Esophagus squamous epithelium (tissue), 5 donors: ENCODE data around the gene CHAF1A. TPM values are rescaled to one million over a fixed set of nuclear protein-coding genes. Genes with fewer than 3 reads are reported as not detected.

ENCODE experiments used
- DNase-seq: peaks from one replicate; lab custom pipeline; 2025; lab: John Stamatoyannopoulos, UW
- H3K27ac ChIP-seq, 4 donors: fragments of 200-600 bp; sonication (generic); one replicate each; pipeline ENCODE4 v1.5.1; 2016 to 2019; ENCODE audit warnings: mild to moderate bottlenecking in 1 of 4
- H3K27me3 ChIP-seq, 4 donors: fragments of 200-600 bp; sonication (generic); 1 replicate in 3 of 4; 2 replicates in 1 of 4; pipeline versions ENCODE4 v1.5.1 to v1.6.0; 2017 to 2021; ENCODE audit warnings: antibody characterized with exemption in 1 of 4
- H3K36me3 ChIP-seq, 3 donors: fragments of 200-600 bp; sonication (generic); one replicate each; pipeline ENCODE4 v1.5.1; 2016 to 2019
- H3K4me1 ChIP-seq, 3 donors: fragments of 200-600 bp; sonication (generic); one replicate each; pipeline ENCODE4 v1.5.1; 2017 to 2019
- H3K4me3 ChIP-seq, 4 donors: fragments of 200-600 bp; sonication (generic); 1 replicate in 3 of 4; 2 replicates in 1 of 4; pipeline ENCODE4 v1.5.1; 2016 to 2019; ENCODE audit warnings: mild to moderate bottlenecking in 2 of 4, moderate library complexity in 1 of 4
- H3K9me3 ChIP-seq, 3 donors: fragments of 200-600 bp; sonication (generic); one replicate each; pipeline ENCODE4 v1.5.1; 2016 to 2019
- POLR2A ChIP-seq, 4 donors: fragments of 450-650 bp; IDR thresholded peaks; one replicate each; pipeline ENCODE4 v1.6.1; 2017; ENCODE audit warnings: antibody characterized with exemption in 4 of 4, mild to moderate bottlenecking in 4 of 4, moderate library complexity in 3 of 4
- WGBS, 2 donors: methylation state at CpG; one replicate each; pipeline ENCODE4 v1.1.5; 2018; 5-methylcytosine and 5-hydroxymethylcytosine counted together
- intact Hi-C: fragments of 100-400 bp; cut with DNase I; formaldehyde crosslinking; loops from one replicate; pipeline ENCODE4 v1.15.0; 2022
- total RNA-seq, 4 donors: library from RNA; depleted of rRNA; stranded (reverse); fragments of >200 nt; gene quantifications; one replicate each; pipeline ENCODE4 v1.1.0, GENCODE V29; 2016
- TF ChIP-seq, protein P1 (sequence below), 6 experiments: fragments of 450-650 bp in 4 of 6; fragments of 200-600 bp in 2 of 6; sonication (generic) in 2 of 6; IDR thresholded peaks; one replicate each; pipeline ENCODE4 v1.5.1; 2016 to 2019; ENCODE audit warnings: antibody characterized with exemption in 6 of 6, mild to moderate bottlenecking in 4 of 6, moderate library complexity in 4 of 6
- donor health status: DM: yes; HTN: yes; CAD: no.

Gene CHAF1A
- total RNA-seq, 4 donors from 2014 or later, result 7.6 to 20.9 (median 11.9) TPM

DNA sequence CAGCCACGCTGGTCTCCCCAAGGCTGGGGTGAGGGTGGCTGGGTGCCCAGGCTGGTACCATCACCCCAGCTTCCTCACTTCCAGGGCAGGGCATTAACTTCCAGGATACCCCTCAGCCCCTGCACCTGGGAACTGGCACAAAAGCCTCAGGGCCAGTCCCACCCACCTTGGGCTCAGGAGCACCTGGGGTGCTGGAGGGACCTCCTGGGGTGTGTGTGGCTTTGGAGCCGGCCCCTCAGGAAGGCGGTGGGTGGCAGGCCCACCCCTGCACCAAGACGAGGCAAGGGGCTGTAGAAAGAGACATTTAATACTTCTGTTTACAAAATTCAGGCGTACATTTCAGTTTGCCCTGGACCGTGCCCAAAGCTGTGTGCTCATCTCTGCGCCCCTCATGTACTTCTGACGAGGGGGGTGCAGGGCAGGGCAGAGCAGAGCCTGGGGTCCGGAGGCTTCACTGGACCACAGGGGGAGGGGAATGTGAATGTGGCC is 42.3 kb upstream of the CHAF1A start:
- intact Hi-C loops, result no loop called here
- WGBS, 2 donors, result 39 to 69% methylated on average over 3 to 5 of the region's 9 CpGs
- TF ChIP-seq, protein P1, sequence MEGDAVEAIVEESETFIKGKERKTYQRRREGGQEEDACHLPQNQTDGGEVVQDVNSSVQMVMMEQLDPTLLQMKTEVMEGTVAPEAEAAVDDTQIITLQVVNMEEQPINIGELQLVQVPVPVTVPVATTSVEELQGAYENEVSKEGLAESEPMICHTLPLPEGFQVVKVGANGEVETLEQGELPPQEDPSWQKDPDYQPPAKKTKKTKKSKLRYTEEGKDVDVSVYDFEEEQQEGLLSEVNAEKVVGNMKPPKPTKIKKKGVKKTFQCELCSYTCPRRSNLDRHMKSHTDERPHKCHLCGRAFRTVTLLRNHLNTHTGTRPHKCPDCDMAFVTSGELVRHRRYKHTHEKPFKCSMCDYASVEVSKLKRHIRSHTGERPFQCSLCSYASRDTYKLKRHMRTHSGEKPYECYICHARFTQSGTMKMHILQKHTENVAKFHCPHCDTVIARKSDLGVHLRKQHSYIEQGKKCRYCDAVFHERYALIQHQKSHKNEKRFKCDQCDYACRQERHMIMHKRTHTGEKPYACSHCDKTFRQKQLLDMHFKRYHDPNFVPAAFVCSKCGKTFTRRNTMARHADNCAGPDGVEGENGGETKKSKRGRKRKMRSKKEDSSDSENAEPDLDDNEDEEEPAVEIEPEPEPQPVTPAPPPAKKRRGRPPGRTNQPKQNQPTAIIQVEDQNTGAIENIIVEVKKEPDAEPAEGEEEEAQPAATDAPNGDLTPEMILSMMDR (IDR thresholded peaks at IDR 0.05), result no peak
- TF ChIP-seq POLR2A (IDR thresholded peaks at IDR 0.05), result no peak
- H3K27ac ChIP-seq, result peak overlapping the region in 3 of 4 donors; percentile 18 to 71 (median 61)
- H3K9me3 ChIP-seq, result no peaks in the 10 kb centered on the region
- DNase-seq, result no peak
- H3K4me1 ChIP-seq, result peaks cover 0 to 29% (median 8%) of the 10 kb centered on the region in 3 donors
- H3K27me3 ChIP-seq, result no peaks in the 10 kb centered on the region
- no peak overlapping the region for H3K4me3 ChIP-seq
- H3K36me3 ChIP-seq, result peaks cover 33 to 100% (median 44%) of the 10 kb centered on the region in 3 donors

DNA sequence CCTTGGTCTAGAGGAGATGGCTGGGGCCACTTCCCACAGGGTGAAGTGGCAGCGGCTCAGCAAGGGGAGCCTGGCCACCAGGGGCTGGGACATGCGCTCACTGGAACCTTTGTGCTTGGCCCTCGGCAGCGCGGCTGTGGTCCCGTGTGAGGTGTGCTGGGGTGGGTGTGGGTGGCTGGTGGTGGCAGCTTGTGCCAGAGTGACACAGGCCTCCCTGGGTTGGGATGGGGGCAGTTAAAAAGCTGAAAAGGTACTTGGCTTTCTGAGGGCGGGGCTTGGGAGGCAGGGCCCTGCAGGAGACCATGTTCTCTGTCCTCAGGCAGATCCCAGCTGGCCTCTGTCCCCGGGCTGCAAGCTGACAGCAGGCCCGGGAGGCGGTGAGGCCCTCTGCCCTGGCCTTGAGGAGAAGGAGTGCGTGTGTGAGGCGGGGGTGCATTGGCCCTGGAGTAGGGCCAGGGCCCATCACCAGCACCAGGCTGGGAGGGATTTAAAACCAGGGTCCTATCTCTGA is 41.7 kb upstream of the CHAF1A start:
- Histone ChIP-seq H3K36me3 (peaks cover 39 to 100% (median 48%) of the 10 kb centered on the region in 3 donors), H3K9me3 (no peaks in the 10 kb centered on the region), H3K27ac (peak overlapping the region; percentile 8 to 71 (median 40)), H3K4me1 (peaks cover 0 to 35% (median 8%) of the 10 kb centered on the region in 3 donors), H3K27me3 (no peaks in the 10 kb centered on the region), H3K4me3 (no peak overlapping the region)
- WGBS, 2 donors, result 73% methylated on average over 4 of the region's 12 CpGs; no CpG with 5 or more reads in 1 of the 2 donors
- TF ChIP-seq POLR2A (IDR thresholded peaks at IDR 0.05), result no peak
- TF ChIP-seq, protein P1 (IDR thresholded peaks at IDR 0.05), result no peak
- no peak for DNase-seq
- intact Hi-C loops, result no loop called here

DNA sequence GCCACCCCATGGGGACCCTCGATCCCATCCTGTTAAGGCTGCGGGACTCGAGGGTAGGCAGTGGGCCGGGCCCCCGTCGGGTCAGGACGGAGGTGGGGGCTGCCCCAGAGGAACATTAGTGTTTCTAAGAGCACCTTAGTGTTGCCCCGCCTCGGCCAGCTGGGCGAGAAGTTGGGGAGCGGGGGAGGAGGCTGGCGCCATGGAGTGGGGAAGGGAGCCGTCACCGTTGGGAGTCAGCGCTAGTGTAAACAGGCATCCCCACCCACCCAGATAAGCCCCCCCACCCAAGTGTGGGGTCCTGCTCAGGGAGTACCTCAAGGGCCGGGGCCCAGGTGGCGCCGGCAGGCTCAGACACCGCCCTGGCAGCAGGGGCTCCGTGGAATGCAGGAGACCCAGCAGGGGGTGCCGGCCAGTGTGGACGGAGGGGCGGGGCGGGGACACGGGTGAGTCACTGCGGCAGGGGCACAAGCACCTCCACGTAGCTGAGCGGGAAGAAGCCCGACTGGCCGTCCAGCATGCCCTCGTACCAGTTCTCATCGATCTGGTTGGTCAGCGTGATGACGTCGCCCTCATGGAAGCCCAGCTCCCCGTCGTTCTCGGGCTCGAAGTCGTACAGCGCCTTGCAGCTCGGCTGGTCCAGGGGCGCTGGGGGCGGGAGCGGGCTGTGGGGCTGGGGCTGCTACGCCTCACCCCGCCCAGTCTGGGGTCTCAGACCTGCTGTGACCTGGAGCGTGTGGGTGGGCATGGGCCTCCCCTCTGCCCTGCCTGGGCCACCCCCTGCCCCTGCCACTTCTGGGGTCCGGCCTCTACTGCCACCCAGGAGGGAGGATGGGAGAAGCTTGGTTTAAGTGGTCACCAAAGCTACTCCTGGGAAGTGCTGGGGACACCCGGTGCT is 41.0 kb upstream of the CHAF1A start:
- no peaks in the 10 kb centered on the region for H3K9me3 ChIP-seq
- H3K4me1 ChIP-seq, result peaks cover 0 to 35% (median 8%) of the 10 kb centered on the region in 3 donors
- peak overlapping the region; percentile 8 to 71 (median 40) for H3K27ac ChIP-seq
- TF ChIP-seq, protein P1 (IDR thresholded peaks at IDR 0.05), result no peak
- no peak for TF ChIP-seq POLR2A (IDR thresholded peaks at IDR 0.05)
- no peak overlapping the region for H3K4me3 ChIP-seq
- no peak for DNase-seq
- 85 to 93% methylated on average over 13 to 20 of the region's 50 CpGs for WGBS, 2 donors
- peaks cover 46 to 100% (median 53%) of the 10 kb centered on the region in 3 donors for H3K36me3 ChIP-seq
- no peaks in the 10 kb centered on the region for H3K27me3 ChIP-seq
- intact Hi-C loops, result no loop called here

DNA sequence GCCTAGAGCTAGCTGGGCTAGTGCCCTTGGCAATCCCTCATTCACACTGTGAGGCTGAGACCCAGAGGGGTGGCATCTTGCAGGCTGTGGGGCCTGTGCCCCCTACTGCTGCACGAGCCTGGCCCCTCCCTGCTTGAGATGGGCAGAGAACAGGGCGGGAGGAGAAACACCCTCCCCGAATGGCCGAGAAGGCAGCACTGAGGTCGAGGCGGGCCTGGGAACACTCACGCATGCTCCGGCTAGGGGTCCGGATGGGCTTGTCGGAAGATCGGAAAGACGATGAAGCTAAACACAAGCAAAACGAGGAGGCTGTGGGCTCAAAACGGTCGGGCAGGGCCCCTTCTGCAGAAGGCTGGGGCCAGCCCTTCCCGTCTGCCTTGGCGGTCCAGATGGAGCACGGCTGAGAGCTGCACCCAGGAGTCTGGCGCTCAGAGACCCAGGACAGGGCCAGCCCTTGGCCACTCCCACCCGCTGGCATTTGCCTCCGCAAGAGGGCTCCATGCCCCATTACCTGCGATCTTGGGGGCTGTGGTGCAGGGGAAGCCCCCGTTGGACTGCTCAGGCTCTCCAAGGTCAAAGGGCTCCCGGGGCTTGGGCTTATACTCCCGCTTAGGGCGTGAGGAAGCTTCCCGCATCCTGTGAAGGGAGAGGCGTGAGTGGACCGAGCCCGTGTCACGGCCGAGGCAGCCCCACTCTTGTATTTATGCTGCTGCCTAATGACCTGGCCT is 40.2 kb upstream of the CHAF1A start:
- 79 to 87% methylated on average over 12 to 14 of the region's 32 CpGs for WGBS, 2 donors
- Histone ChIP-seq H3K9me3 (no peaks in the 10 kb centered on the region), H3K4me3 (no peak overlapping the region), H3K27ac (no peak overlapping the region), H3K36me3 (peaks cover 50 to 100% (median 53%) of the 10 kb centered on the region in 3 donors), H3K4me1 (peaks cover 0 to 38% (median 8%) of the 10 kb centered on the region in 3 donors), H3K27me3 (no peaks in the 10 kb centered on the region)
- TF ChIP-seq POLR2A (IDR thresholded peaks at IDR 0.05), result no peak
- TF ChIP-seq, protein P1 (IDR thresholded peaks at IDR 0.05), result no peak
- intact Hi-C loops, result no loop called here
- DNase-seq, result no peak
